NCI-H1105 (cell line): ENCODE results near the gene HMCN2.
"Not testable (repeated sequence)": the region's sequence is repeated elsewhere in the genome, so short reads cannot be mapped to it uniquely, and the experiment has no call there.

ENCODE experiments used
- DNase-seq: peaks from one replicate; lab custom pipeline; 2025; lab: John Stamatoyannopoulos, UW

HMCN2 gene

DNA sequence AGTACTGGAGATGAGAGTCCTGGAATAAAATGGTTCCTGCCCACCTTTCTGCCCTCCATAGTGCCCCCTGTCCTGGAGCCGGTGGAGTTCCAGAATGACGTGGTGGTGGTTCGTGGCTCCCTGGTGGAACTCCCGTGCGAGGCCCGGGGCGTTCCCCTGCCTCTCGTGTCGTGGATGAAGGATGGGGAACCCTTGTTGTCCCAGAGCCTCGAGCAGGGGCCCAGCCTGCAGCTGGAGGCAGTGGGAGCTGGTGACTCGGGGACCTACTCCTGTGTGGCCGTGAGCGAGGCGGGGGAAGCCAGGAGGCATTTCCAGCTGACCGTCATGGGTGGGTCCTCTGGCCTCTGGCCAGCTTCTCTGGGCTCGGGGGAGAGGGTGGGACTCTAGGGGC is 128.1 kb downstream of the HMCN2 start:
- DNase-seq: no peak

DNA sequence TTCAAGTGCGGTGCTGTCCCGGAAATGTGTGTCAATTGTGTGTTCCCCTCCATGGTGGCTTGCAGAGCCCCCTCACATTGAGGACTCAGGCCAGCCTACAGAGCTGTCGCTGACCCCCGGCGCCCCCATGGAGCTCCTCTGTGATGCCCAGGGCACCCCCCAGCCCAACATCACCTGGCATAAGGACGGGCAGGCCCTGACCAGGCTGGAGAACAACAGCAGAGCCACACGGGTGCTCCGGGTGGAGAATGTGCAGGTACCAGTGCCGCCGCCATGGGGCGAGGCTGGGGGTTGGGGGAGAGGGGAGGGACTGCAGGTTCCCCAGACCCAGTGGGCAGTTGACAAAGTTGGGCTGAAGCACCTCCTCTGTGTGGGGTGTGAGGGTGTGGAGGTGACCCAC is 128.8 kb downstream of the HMCN2 start:
- no peak for DNase-seq

GRCh38 chr9:130394814-130395470 is 129.4 kb downstream of the HMCN2 start:
- DNase-seq: no peak

GRCh38 chr9:130395810-130396435 is 130.4 kb downstream of the HMCN2 start:
- no peak for DNase-seq

GRCh38 chr9:130396581-130396980 is 131.0 kb downstream of the HMCN2 start:
- DNase-seq: no peak

DNA sequence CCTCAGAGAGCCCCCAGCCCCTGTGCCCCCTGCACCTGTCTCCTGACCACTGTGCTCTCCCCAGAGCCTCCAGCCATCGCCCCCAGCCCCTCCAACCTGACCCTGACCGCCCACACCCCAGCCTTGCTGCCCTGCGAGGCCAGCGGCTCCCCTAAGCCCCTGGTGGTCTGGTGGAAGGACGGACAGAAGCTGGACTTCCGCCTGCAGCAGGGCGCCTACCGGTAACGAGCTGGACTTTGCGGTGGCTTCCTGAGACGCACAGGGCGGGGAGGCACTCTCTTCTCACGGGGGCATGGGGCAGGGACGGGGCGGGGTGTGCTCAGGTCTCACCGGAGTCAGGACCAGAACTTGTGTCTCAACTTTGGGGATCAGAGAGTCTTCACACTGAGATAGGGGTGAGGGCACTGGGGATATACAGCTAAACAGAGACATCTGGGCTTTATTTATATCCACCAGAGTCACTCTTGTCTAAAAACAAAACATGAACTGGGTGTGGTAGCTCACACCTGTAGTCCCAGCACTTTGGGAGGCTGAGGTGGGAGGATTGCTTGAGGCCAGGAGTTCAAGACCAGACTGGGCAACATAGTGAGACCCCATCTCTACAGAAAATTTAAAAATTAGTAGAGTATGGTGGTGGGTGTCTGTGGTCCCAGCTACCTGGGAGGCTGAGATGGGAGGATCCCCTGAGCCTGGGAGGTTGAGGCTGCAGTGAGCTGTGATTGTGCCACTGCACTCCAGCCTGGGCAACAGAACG is 133.1 kb downstream of the HMCN2 start:
- DNase-seq: no peak

DNA sequence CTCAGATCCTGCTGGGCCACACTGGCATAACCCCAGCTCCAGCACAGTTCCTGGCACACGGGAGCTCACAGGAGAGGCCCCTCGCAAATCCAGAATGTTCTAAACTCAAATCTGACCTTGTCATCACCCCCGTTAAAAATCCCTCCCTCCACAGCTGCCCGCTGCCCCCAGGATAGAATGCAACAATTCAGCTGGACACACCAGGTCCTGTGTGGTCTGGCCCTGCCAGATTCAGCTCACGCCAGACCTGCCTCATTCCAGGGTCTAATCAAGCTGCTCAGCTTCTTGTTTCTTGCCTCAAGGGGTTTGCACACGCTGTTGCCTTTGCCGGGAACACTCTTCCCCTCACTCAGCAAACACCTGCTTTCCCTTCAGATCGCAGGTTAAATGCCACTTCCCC is 134.2 kb downstream of the HMCN2 start:
- DNase-seq: no peak

DNA sequence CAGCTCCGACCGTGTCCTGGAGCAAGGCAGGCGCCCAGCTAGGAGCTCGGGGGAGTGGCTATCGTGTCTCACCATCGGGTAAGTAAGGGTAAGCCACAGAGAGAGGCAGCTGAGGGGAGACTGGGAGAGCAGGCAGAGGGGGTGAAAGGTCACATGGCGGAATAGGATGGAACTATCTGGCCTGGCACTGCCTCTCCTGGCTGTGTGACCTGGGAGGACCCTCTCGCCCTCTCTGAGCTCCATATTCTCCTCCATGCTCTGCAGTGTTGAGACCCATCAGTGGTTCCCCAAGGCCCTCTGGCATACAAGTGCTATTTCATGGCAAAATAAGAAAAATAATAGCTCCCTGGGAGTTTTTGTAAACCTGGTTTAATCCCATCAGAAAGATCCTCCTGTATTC is 135.3 kb downstream of the HMCN2 start:
- no peak for DNase-seq

GRCh38 chr9:130401742-130402141 is 136.2 kb downstream of the HMCN2 start:
- DNase-seq: not testable (repeated sequence)

- DNase-seq: no peak
Measured at GRCh38 chr9:130402243-130402642, 136.7 kb downstream of the HMCN2 start.

- no peak for DNase-seq
Measured at GRCh38 chr9:130402645-130403440, 137.3 kb downstream of the HMCN2 start.

GRCh38 chr9:130405657-130406257 is 140.2 kb downstream of the HMCN2 start:
- DNase-seq: no peak

- no peak for DNase-seq
Measured at GRCh38 chr9:130406278-130406895, 140.8 kb downstream of the HMCN2 start.

DNA sequence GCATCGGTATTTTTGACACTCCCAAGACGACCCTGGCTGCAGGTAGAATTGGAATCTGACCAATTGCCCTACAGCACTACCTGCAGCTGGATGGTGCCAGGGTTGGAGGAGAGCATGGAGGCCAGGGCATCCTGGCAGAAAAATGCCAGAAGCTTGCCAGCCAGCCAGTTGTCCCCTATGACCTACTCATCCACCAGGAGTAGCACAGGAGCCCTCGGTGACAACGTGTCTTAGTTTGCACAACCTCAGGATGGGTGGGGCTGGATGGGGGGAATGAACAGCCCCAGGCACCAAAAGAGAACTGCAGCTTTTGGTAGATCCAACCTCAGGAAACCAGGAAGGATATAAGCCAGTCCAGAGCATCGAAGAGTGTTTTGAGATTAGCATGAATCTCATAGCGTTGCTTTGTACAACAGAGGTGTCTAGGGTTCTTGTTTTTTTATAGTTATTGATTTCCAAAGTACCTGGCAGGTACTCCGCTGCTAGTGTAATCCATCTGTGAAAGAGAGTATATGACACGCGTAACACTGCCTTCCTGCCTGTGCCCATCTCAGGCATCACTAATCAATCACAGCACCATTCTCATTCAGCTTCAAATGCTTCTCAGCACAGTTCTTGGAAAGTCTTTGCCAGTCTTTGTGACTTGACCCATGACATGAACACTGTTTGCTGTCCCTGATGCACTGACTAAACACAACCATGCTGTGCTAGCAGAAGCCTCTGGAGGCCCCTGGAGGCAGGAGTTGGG is 142.5 kb downstream of the HMCN2 start:
- DNase-seq: no peak

DNA sequence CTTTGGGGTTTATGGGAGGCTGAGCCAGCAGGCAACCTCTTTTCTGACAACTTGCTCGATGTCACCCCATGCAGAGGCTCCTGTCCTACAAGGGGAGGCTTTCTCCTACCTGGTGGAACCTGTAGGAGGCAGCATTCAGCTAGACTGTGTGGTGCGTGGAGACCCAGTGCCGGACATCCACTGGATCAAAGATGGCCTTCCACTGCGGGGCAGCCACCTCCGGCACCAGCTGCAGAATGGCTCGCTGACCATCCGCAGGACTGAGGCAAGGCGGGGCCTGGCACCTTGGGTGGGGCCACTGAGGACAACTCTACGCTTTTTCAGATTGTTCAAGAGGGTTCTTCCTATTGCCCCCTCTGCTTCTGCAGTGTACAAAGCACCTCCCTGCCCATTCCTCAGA is 143.1 kb downstream of the HMCN2 start:
- DNase-seq: no peak

GRCh38 chr9:130409246-130409645 is 143.7 kb downstream of the HMCN2 start:
- no peak for DNase-seq

DNA sequence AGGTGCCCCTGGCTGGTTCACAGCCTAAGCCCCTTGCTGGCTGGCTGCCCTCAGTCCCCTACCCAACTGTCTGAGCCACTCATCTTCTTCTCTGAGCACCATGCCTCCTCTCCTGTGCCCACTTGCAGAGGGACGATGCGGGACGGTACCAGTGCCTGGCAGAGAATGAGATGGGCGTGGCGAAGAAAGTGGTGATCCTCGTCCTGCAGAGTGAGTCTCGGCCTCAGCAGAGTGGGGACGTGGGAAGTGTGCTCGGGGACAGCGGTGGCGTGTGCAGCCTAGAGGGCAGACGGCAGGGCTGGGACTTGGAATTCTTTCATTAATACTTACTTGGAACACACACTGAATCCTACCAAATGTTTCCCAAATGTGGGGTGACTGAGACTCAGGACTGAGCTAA is 144.9 kb downstream of the HMCN2 start:
- DNase-seq: no peak

DNA sequence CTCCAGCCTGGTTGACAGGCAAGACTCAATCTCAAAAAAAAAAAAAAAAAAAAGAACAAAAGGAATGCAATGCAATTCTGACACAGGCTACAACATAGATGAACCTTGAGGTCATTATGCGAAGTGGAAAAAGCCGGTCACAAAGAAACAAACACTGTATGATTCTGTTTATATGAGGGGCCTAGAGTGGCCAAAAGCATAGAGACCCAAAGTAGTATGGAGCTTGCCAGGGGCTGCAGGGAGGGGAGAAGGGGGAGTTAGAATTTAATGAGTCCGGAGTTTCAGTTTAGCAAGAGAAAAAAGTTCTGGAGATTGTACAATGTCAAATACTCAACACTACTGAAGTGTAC is 146.0 kb downstream of the HMCN2 start:
- DNase-seq: no peak

GRCh38 chr9:130414081-130414731 is 148.6 kb downstream of the HMCN2 start:
- DNase-seq: no peak

GRCh38 chr9:130414910-130415746 is 149.6 kb downstream of the HMCN2 start:
- DNase-seq: no peak
